Stimulated activated CD8-positive, alpha-beta memory T cell treated with anti-CD3 and anti-CD28 coated beads, Interleukin-15, amount 100 ng/mL, for 4 hours (primary cell): ENCODE data around the gene LRRC10B.
"Not testable (repeated sequence)": the region's sequence is repeated elsewhere in the genome, so short reads cannot be mapped to it uniquely, and the experiment has no call there.

Experiments
- DNase-seq, 2 donors: peaks; one replicate each; pipeline ENCODE4 v3.0.0-alpha.2; 2020; ENCODE audit warnings: low read depth in 2 of 2

LRRC10B gene

GRCh38 chr11:61507962-61508861, at the start of gene LRRC10B:
Gene LRRC10B (plus strand): TSS chr11:61508749. CDS start chr11:61508999, 250 bp downstream.
- no peak for DNase-seq

GRCh38 chr11:61460474-61460881, 48.1 kb upstream of the LRRC10B start:
- no peak for DNase-seq

GRCh38 chr11:61460986-61461385, 47.6 kb upstream of the LRRC10B start:
- no peak for DNase-seq

GRCh38 chr11:61467602-61468001, 40.9 kb upstream of the LRRC10B start:
- not testable (repeated sequence) for DNase-seq

- no peak for DNase-seq
Measured at GRCh38 chr11:61468002-61468401, 40.5 kb upstream of the LRRC10B start.

GRCh38 chr11:61472282-61472681, 36.3 kb upstream of the LRRC10B start:
- DNase-seq = no peak

- no peak for DNase-seq
Measured at GRCh38 chr11:61472868-61473267, 35.7 kb upstream of the LRRC10B start.

- no peak for DNase-seq
Measured at GRCh38 chr11:61473370-61474012, 35.1 kb upstream of the LRRC10B start.

GRCh38 chr11:61474013-61474643, 34.4 kb upstream of the LRRC10B start:
- DNase-seq = no peak

GRCh38 chr11:61475433-61475832, 33.1 kb upstream of the LRRC10B start:
- no peak for DNase-seq

GRCh38 chr11:61476371-61476770, 32.2 kb upstream of the LRRC10B start:
- DNase-seq = no peak

GRCh38 chr11:61477126-61477525, 31.4 kb upstream of the LRRC10B start:
- no peak for DNase-seq

GRCh38 chr11:61477727-61478148, 30.8 kb upstream of the LRRC10B start:
- peak; percentile 10 to 19 for DNase-seq

GRCh38 chr11:61479360-61480058, 29.0 kb upstream of the LRRC10B start:
- DNase-seq = not testable (repeated sequence)

- DNase-seq = no peak
Measured at GRCh38 chr11:61480261-61480993, 28.1 kb upstream of the LRRC10B start.

- DNase-seq = no peak
Measured at GRCh38 chr11:61480994-61481335, 27.6 kb upstream of the LRRC10B start.

- DNase-seq = no peak
Measured at GRCh38 chr11:61481806-61482205, 26.7 kb upstream of the LRRC10B start.

- no peak for DNase-seq
Measured at GRCh38 chr11:61482513-61482912, 26.0 kb upstream of the LRRC10B start.

GRCh38 chr11:61484541-61484940, 24.0 kb upstream of the LRRC10B start:
- no peak for DNase-seq

- DNase-seq = no peak
Measured at GRCh38 chr11:61485080-61485479, 23.5 kb upstream of the LRRC10B start.

- no peak for DNase-seq
Measured at GRCh38 chr11:61486011-61486620, 22.4 kb upstream of the LRRC10B start.
